ENCODE data around the gene CNTF.
A peak's percentile ranks its signal among the peaks of the same experiment; 100 is the strongest.

The CNTF gene

DNA sequence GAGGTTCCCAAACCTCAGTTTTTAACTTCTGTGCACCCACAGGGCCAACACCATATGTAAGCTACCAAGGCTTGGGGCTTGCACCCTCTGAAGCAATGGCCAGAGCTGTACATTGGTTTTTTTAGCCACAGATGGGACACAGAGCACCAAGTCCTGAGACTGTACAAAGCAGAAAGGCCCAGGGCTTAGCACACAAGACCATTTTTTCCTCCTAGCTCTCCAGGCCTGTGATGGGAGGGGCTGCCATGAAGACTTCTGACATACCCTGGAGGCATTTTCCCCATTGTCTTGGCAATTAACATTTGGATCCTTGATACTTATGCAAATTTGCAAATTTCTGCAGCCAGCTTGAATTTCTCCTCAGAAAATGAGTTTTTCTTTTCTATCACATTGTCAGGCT lies 23.4 kb downstream of the CNTF start:
- no peak for DNase-seq

DNA sequence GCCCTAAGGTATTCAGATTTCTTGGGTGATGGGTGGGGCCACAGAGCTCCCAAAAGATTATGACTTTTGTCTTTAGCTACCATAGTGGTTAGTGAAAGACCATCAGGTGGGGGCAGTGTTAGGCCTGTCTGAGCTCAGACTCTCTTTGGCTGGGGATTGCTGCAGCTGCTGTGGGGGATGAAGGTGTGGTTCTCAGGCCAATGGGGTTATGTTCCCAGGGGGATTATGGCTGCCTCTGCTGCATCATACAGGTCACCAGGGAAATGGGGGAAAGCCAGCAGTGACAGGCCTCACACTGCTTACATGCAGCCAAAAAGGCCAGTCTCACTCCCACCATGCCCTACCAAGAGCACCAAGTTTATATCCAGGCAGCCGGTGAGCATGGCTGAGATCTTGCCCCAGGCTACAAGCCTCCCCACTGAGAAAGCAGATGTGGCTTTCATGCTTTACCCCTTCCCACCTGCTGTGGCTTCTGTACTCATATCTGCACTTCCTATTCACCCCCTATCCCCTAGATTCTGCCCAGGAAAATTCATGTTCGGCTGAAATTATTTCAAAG lies 24.8 kb downstream of the CNTF start:
- DNase-seq: no peak

DNA sequence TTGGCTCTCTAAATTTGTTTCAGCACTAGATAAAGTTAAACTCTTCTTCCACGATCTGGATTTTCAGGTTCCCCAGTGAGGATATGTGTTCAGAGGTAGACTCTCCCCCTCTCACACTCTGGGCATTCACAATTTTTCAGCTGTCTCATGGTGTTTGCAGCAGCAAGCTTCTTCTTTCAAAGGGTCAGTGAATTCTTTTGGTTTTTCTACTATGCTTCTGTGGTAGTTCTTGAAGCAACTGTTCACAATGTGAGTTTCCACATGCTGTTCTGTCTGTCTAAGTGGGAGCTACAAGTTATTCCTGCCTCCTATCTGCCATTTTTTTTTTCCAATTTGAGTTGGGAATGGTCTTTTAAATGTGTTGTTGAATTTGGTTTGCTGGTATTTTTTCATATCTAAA lies 25.4 kb downstream of the CNTF start:
- no peak for DNase-seq

- no peak for DNase-seq
These were observed 27.2 kb downstream of the CNTF start for GRCh38 chr11:58649623-58650022.

GRCh38 chr11:58650496-58650895 lies 28.0 kb downstream of the CNTF start:
- no peak for DNase-seq

GRCh38 chr11:58652726-58653280 lies 30.3 kb downstream of the CNTF start:
- no peak for DNase-seq

GRCh38 chr11:58654079-58654907 lies 31.8 kb downstream of the CNTF start:
- peak; percentile 70 for DNase-seq

GRCh38 chr11:58654908-58655296 lies 32.4 kb downstream of the CNTF start:
- no peak for DNase-seq

DNA sequence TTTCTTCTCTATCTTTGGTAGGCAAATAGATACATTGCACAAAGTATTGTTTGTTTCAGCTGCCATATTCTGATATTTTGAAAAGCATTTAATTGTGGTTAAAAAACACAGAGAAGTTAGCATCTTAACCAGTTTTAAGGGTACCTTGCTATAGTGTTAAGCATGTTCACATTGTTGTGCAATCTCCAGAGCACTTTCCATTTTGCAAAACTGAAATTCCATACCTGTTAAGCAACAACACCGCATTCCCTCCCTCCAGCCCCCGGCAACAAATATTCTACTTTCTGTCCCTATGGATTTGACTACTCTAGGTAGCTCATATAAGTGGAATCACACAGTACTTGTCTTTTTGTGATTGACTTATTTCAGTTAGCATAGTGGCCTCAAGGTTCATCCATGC lies 33.9 kb downstream of the CNTF start:
- no peak for DNase-seq

DNA sequence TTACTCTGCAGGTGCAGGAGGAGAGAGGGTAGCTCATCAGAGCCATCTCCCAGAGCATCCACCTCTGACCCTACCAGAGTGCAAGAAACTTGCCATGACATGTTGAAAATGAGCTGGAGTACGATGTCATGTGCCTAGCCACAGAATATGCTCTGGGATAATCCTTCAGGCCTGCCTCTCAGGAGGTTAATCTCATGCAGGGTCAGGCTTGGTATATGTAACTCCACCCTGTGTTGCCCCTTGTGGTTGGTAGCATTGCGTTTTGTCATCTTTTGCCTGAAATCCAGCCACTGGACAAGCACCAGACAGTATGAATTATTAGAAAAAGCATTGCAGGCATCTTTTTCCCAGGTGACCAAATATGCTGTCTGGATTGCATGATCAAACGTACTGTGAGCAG lies 36.2 kb downstream of the CNTF start:
- DNase-seq: no peak

GRCh38 chr11:58659404-58659803 lies 36.9 kb downstream of the CNTF start:
- DNase-seq: no peak

- no peak for DNase-seq
These were observed 37.6 kb downstream of the CNTF start for GRCh38 chr11:58659910-58660570.

GRCh38 chr11:58671983-58672633 lies 49.6 kb downstream of the CNTF start:
- DNase-seq: no peak

DNA sequence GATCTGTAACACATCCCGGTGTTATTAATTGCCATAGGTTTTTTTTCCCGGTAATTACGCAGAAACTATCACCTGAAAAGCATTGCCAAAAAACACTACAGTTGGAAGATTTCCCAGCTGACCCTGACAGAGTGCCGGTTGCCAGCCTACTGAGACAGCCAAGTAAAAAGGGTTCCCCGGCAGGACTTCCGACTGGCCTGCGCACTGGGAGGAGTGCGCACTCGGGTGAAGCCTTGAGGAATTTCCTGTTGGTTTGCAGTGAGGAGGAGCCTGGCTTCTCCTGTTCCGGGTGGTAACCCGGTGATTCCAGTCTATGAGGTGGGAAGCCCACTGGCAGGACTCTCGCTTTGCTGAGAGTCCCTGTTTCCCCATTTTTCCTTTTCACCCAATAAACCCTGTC lies 52.1 kb downstream of the CNTF start:
- DNase-seq: no peak

Data from inflammatory macrophage treated with lipopolysaccharide for 4 hours (primary cell).